ENCODE measurements around the gene BLOC1S5. TPM values are rescaled to one million over a fixed set of nuclear protein-coding genes. Genes with fewer than 3 reads are reported as not detected.

The BLOC1S5 gene
- total and polyA plus RNA-seq, 2 of the 13 experiments (the other 11 are each of a cell fraction or from before 2014, with no cell fraction given) = 10.5 to 41.5 TPM

GRCh38 chr6:8075704-8076103 lies 11.5 kb upstream of the BLOC1S5 start (continued):
- TF ChIP-seq, protein P1, sequence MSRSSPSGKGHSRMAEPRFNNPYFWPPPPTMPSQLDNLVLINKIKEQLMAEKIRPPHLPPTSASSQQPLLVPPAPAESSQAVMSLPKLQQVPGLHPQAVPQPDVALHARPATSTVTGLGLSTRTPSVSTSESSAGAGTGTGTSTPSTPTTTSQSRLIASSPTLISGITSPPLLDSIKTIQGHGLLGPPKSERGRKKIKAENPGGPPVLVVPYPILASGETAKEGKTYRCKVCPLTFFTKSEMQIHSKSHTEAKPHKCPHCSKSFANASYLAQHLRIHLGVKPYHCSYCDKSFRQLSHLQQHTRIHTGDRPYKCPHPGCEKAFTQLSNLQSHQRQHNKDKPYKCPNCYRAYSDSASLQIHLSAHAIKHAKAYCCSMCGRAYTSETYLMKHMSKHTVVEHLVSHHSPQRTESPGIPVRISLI (CRISPR knock-in tag; IDR thresholded peaks at IDR 0.05; ENCODE audit: borderline replicate concordance) = no peak
- TF ChIP-seq LCORL (IDR thresholded peaks at IDR 0.05) (no peak), LCORL (CRISPR knock-in tag; IDR thresholded peaks at IDR 0.05) (no peak), PRDM15 (CRISPR knock-in tag; IDR thresholded peaks at IDR 0.05) (no peak), TAF1 (CRISPR knock-in tag; IDR thresholded peaks at IDR 0.05) (no peak), SOX5 (CRISPR knock-in tag; IDR thresholded peaks at IDR 0.05; ENCODE audit: borderline replicate concordance) (peak; percentile 91), ZFP41 (CRISPR knock-in tag; IDR thresholded peaks at IDR 0.05; ENCODE audit: borderline replicate concordance) (no peak), CENPBD1 (CRISPR knock-in tag; IDR thresholded peaks at IDR 0.05; ENCODE audit: borderline replicate concordance, low read depth) (no peak), ZNF572 (CRISPR knock-in tag; IDR thresholded peaks at IDR 0.05) (no peak), MAFF (IDR thresholded peaks at IDR 0.05; ENCODE audit: low read depth, low read length) (no peak), ATF6 (CRISPR knock-in tag; conservative IDR thresholded peaks at IDR 0.05) (no peak), SOX13 (IDR thresholded peaks at IDR 0.05) (peak; percentile 53; the same call in 1 of the 2 replicates), SOX13 (CRISPR knock-in tag; conservative IDR thresholded peaks at IDR 0.05 in 1 of 2, IDR thresholded peaks at IDR 0.05 in 1 of 2) (peak in 1 of 2 experiments; percentile 89; a peak in 2 of 4 replicates), ZSCAN20 (CRISPR knock-in tag; IDR thresholded peaks at IDR 0.05; ENCODE audit: borderline replicate concordance) (no peak), ZGPAT (CRISPR knock-in tag; IDR thresholded peaks at IDR 0.05) (no peak), NCOA2 (CRISPR knock-in tag; IDR thresholded peaks at IDR 0.05) (no peak), REPIN1 (CRISPR knock-in tag; IDR thresholded peaks at IDR 0.05; ENCODE audit: borderline replicate concordance, low read depth) (no peak)
- TF ChIP-seq, protein P2, sequence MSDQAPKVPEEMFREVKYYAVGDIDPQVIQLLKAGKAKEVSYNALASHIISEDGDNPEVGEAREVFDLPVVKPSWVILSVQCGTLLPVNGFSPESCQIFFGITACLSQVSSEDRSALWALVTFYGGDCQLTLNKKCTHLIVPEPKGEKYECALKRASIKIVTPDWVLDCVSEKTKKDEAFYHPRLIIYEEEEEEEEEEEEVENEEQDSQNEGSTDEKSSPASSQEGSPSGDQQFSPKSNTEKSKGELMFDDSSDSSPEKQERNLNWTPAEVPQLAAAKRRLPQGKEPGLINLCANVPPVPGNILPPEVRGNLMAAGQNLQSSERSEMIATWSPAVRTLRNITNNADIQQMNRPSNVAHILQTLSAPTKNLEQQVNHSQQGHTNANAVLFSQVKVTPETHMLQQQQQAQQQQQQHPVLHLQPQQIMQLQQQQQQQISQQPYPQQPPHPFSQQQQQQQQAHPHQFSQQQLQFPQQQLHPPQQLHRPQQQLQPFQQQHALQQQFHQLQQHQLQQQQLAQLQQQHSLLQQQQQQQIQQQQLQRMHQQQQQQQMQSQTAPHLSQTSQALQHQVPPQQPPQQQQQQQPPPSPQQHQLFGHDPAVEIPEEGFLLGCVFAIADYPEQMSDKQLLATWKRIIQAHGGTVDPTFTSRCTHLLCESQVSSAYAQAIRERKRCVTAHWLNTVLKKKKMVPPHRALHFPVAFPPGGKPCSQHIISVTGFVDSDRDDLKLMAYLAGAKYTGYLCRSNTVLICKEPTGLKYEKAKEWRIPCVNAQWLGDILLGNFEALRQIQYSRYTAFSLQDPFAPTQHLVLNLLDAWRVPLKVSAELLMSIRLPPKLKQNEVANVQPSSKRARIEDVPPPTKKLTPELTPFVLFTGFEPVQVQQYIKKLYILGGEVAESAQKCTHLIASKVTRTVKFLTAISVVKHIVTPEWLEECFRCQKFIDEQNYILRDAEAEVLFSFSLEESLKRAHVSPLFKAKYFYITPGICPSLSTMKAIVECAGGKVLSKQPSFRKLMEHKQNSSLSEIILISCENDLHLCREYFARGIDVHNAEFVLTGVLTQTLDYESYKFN (CRISPR knock-in tag; conservative IDR thresholded peaks at IDR 0.05) = no peak
